CD4-positive, alpha-beta T cell (primary cell): ENCODE measurements around the gene VAV2. TPM values are rescaled to one million over a fixed set of nuclear protein-coding genes. Genes with fewer than 3 reads are reported as not detected.
A peak's percentile ranks its signal among the peaks of the same experiment; 100 is the strongest.

Source experiments
- ATAC-seq: fragments of 200-7000 bp; cut with Tn5 transposase; one replicate; pipeline ENCODE4 v1.10.0; 2022; ENCODE audit warnings: mild to moderate bottlenecking; ENCODE audit not compliant: poor library complexity
- CTCF ChIA-PET: fragments of 350-600 bp; sonication (Branson Sonifier 250); formaldehyde crosslinking; loops from one replicate; lab custom pipeline; 2021; ENCODE audit warnings: antibody characterized with exemption, inconsistent platforms; lab: Charles Lee
- POLR2A ChIA-PET: fragments of 350-600 bp; sonication (Branson Sonifier 250); formaldehyde crosslinking; loops from one replicate; lab custom pipeline; 2021; ENCODE audit warnings: antibody characterized with exemption, inconsistent platforms; lab: Charles Lee
- DNase-seq, 14 experiments: peaks; one replicate each; pipeline ENCODE4 v3.0.0-alpha.2; 2013 to 2020; ENCODE audit warnings: mixed read lengths in 2 of 14
- H3K27ac ChIP-seq, 2 donors: one replicate each; pipeline versions ENCODE4 v1.5.1 to v1.7.0; 2013; ENCODE audit warnings: low read length in 2 of 2, low read depth in 1 of 2, mild to moderate bottlenecking in 1 of 2
- H3K27me3 ChIP-seq, 2 experiments: 1 replicate in 1 of 2; 2 replicates in 1 of 2; pipeline versions ENCODE4 v1.6.1 to v1.7.0; 2013; ENCODE audit warnings: low read length in 2 of 2, control low read depth in 1 of 2, mild to moderate bottlenecking in 1 of 2, moderate library complexity in 1 of 2; ENCODE audit not compliant: insufficient read depth in 2 of 2, control insufficient read depth in 1 of 2
- H3K36me3 ChIP-seq: one replicate; pipeline ENCODE4 v1.6.1; 2013; ENCODE audit warnings: low read length, control low read depth; ENCODE audit not compliant: insufficient read depth
- H3K4me1 ChIP-seq: one replicate; pipeline ENCODE4 v1.6.1; 2013; ENCODE audit warnings: low read length, control low read depth; ENCODE audit not compliant: insufficient read depth
- H3K4me3 ChIP-seq: one replicate; pipeline ENCODE4 v1.5.1; 2013; ENCODE audit warnings: mild to moderate bottlenecking, low read length, moderate library complexity
- H3K9me3 ChIP-seq, 2 experiments: 1 replicate in 1 of 2; 2 replicates in 1 of 2; pipeline versions ENCODE4 v1.6.1 to v1.7.0; 2013; ENCODE audit warnings: low read length in 2 of 2, mild to moderate bottlenecking in 2 of 2, control low read depth in 1 of 2, moderate library complexity in 1 of 2; ENCODE audit not compliant: control insufficient read depth in 1 of 2, insufficient read depth in 1 of 2
- H3K27ac Mint-ChIP-seq: one replicate; pipeline ENCODE4 v1.8.0; 2020; ENCODE audit warnings: mixed read lengths
- H3K27me3 Mint-ChIP-seq: one replicate; pipeline ENCODE4 v1.8.0; 2021; ENCODE audit warnings: mixed read lengths
- H3K36me3 Mint-ChIP-seq: one replicate; pipeline ENCODE4 v1.8.0; 2021; ENCODE audit warnings: low read depth, mixed read lengths
- H3K4me1 Mint-ChIP-seq: one replicate; pipeline ENCODE4 v1.8.0; 2021; ENCODE audit warnings: low read depth, mixed read lengths
- H3K4me3 Mint-ChIP-seq: one replicate; pipeline ENCODE4 v1.8.0; 2020; ENCODE audit warnings: mild to moderate bottlenecking, mixed read lengths
- H3K9me3 Mint-ChIP-seq: one replicate; pipeline ENCODE4 v1.8.0; 2020; ENCODE audit warnings: mixed read lengths
- CTCF ChIP-seq: fragments of 200-600 bp; IDR thresholded peaks from one replicate; pipeline ENCODE4 v1.8.0; 2022; ENCODE audit warnings: antibody characterized with exemption, mild to moderate bottlenecking
- intact Hi-C, 2 experiments: fragments of 100-400 bp; cut with DNase I in 1 of 2; cut with micrococcal nuclease in 1 of 2; formaldehyde crosslinking; loops; one replicate each; pipeline versions ENCODE4 v1.15.1 to v1.9.0; 2023 to 2025; cut with DNase I, micrococcal nuclease
- total RNA-seq, 174 experiments: library from RNA in 2 of 174; stranded (reverse) in 2 of 174; gene quantifications; one replicate each; pipeline ENCODE4 v1.2.3 and lab custom pipeline; 2021 to 2026

The VAV2 gene
- total RNA-seq, 2 experiments from 2014 or later = 1.6 to 1.7 TPM

GRCh38 chr9:133955821-133956411, 36.2 kb downstream of the VAV2 start:
- H3K36me3 ChIP-seq = no peaks in the 10 kb centered on the region
- Mint-ChIP-seq H3K4me3 (peak overlapping the region; percentile 71), H3K27me3 (peaks cover 4% of the 10 kb centered on the region), H3K9me3 (no peaks in the 10 kb centered on the region), H3K36me3 (no peaks in the 10 kb centered on the region), H3K27ac (peak overlapping the region; percentile 77), H3K4me1 (peaks cover 27% of the 10 kb centered on the region)
- H3K4me1 ChIP-seq = peaks cover 27% of the 10 kb centered on the region
- H3K27me3 ChIP-seq = no peaks in the 10 kb centered on the region
- TF ChIP-seq CTCF = no peak
- H3K4me3 ChIP-seq = peak overlapping the region; percentile 20
- CTCF ChIA-PET = interaction anchor here (1.1 kb wide), 1 partner anchor 174 kb away, joined by 3 read pairs; no protein-coding TSS in a partner anchor
- POLR2A ChIA-PET = interaction anchor here (0.8 kb wide), 1 partner anchor 113 kb away, joined by 3 read pairs; no protein-coding TSS in a partner anchor
- ATAC-seq (peak; percentile 74), DNase-seq (peak in 12 of 14 experiments; percentile 8 to 55 (median 21))
- intact Hi-C loops = no loop called here
- peak overlapping the region; percentile 15 to 25 for H3K27ac ChIP-seq
- H3K9me3 ChIP-seq = no peaks in the 10 kb centered on the region

GRCh38 chr9:133954862-133955529, 37.1 kb downstream of the VAV2 start:
- H3K4me3 ChIP-seq = peak overlapping the region; percentile 45
- Mint-ChIP-seq H3K4me3 (peak overlapping the region; percentile 46), H3K27ac (peak overlapping the region; percentile 78), H3K4me1 (peaks cover 27% of the 10 kb centered on the region), H3K27me3 (no peaks in the 10 kb centered on the region), H3K9me3 (no peaks in the 10 kb centered on the region), H3K36me3 (no peaks in the 10 kb centered on the region)
- H3K27me3 ChIP-seq = no peaks in the 10 kb centered on the region
- intact Hi-C loops = no loop called here
- H3K4me1 ChIP-seq = peaks cover 26% of the 10 kb centered on the region
- DNase-seq = peak in 10 of 14 experiments; percentile 8 to 65 (median 30)
- ChIA-PET CTCF (interaction anchor here (1.1 kb wide), 1 partner anchor 173 kb away, joined by 3 read pairs; no protein-coding TSS in a partner anchor), POLR2A (no interaction called here)
- ATAC-seq = peak; percentile 64
- H3K27ac ChIP-seq = peak overlapping the region in 1 of 2 donors; percentile 60
- no peaks in the 10 kb centered on the region for H3K9me3 ChIP-seq
- no peak for TF ChIP-seq CTCF
- H3K36me3 ChIP-seq = no peaks in the 10 kb centered on the region

GRCh38 chr9:133953976-133954709, 38.0 kb downstream of the VAV2 start:
- no peak overlapping the region for H3K4me3 Mint-ChIP-seq
- ATAC-seq (no peak), DNase-seq (no peak)
- Histone ChIP-seq H3K4me1 (peaks cover 25% of the 10 kb centered on the region), H3K9me3 (no peaks in the 10 kb centered on the region), H3K27ac (no peak overlapping the region), H3K4me3 (no peak overlapping the region), H3K27me3 (no peaks in the 10 kb centered on the region), H3K36me3 (no peaks in the 10 kb centered on the region)
- POLR2A ChIA-PET = interaction anchor here (0.9 kb wide), 1 partner anchor 39 kb away, joined by 3 read pairs; no protein-coding TSS in a partner anchor
- no peak for TF ChIP-seq CTCF
- H3K36me3 Mint-ChIP-seq = no peaks in the 10 kb centered on the region
- H3K9me3 Mint-ChIP-seq = no peaks in the 10 kb centered on the region
- H3K4me1 Mint-ChIP-seq = peaks cover 27% of the 10 kb centered on the region
- no peaks in the 10 kb centered on the region for H3K27me3 Mint-ChIP-seq
- intact Hi-C loops = no loop called here
- CTCF ChIA-PET = no interaction called here
- peak overlapping the region; percentile 78 for H3K27ac Mint-ChIP-seq
